GM12864 (cell line): Measurements from ENCODE around the gene NAT9.

Experiments
- DNase-seq: peaks from one replicate; pipeline ENCODE4 v3.0.0-alpha.2; 2011; ENCODE audit warnings: low read depth
- H3K4me3 ChIP-seq: 2 replicates; pipeline ENCODE4 v1.5.1; 2011; ENCODE audit warnings: mild to moderate bottlenecking, low read depth, low read length, control low read depth
- CTCF ChIP-seq: IDR thresholded peaks from 2 replicates; pipeline ENCODE4 v1.5.1; 2011; ENCODE audit warnings: low read depth, mild to moderate bottlenecking, moderate library complexity, low read length, control low read depth, inconsistent platforms; ENCODE audit errors: missing control alignments

The NAT9 gene

GRCh38 chr17:74742153-74742515 is 34.0 kb downstream of the NAT9 start:
- peak; percentile 66 for DNase-seq
- no peak for TF ChIP-seq CTCF

GRCh38 chr17:74740641-74741387 is 35.3 kb downstream of the NAT9 start:
- DNase-seq = no peak
- H3K4me3 ChIP-seq = no peak overlapping the region
- no peak for TF ChIP-seq CTCF

More at GRCh38 chr17:74742153-74742515, 34.0 kb downstream of the NAT9 start:
- no peak overlapping the region for H3K4me3 ChIP-seq

GRCh38 chr17:74740173-74740572 is 36.0 kb downstream of the NAT9 start:
- no peak for TF ChIP-seq CTCF
- no peak for DNase-seq
- no peak overlapping the region for H3K4me3 ChIP-seq

DNA sequence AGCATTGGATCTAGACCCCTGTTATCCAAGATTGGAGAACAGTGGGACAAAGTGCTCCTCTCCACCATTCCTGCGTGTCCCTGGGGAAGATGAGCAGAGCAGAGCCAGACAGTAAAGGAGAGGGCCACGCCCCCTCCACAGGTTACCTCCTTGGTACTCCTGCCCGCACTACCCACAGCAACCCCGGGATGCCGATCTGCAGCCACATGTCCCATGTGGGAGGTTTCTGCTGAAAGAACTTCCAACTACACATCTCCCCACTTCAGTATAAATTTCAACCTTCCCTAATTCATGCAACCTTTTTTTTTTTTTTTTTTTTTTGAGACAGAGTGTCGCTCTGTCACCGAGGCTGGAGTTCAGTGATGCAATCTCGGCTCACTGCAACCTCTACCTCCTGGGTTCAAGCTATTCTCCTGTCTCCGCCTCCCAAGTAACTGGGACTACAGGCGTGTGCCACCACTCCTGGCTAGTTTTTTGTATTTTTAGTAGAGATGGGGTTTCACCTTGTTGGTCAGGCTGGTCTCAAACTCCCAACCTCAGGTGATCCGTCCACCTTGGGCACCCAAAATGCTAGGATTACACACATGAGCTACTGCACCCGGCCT is 36.8 kb downstream of the NAT9 start:
- no peak for DNase-seq
- H3K4me3 ChIP-seq = no peak overlapping the region
- TF ChIP-seq CTCF = no peak

- DNase-seq = peak; percentile 41
- TF ChIP-seq CTCF = no peak
- H3K4me3 ChIP-seq = peak overlapping the region; percentile 51
Measured at GRCh38 chr17:74738051-74738996, 37.8 kb downstream of the NAT9 start.

- H3K4me3 ChIP-seq = peak overlapping the region; percentile 51
- no peak for DNase-seq
- peak; percentile 79 for TF ChIP-seq CTCF
Measured at GRCh38 chr17:74737299-74738050, 38.7 kb downstream of the NAT9 start.
